HepG2 (cell line): ENCODE data around the gene GALNT10. TPM values are rescaled to one million over a fixed set of nuclear protein-coding genes. Genes with fewer than 3 reads are reported as not detected.

ENCODE experiments used
- BCL3 ChIP-seq: sonication (generic); formaldehyde crosslinking; IDR thresholded peaks from 2 replicates; pipeline ENCODE4 v1.5.1; 2020; ENCODE audit warnings: mild to moderate bottlenecking, missing genetic modification reagents, moderate library complexity
- CBX1 ChIP-seq: IDR thresholded peaks from one replicate; pipeline ENCODE4 v1.6.1; 2016; ENCODE audit warnings: antibody characterized with exemption, low read depth
- CREBL2 ChIP-seq: sonication (generic); formaldehyde crosslinking; IDR thresholded peaks from 2 replicates; pipeline ENCODE4 v1.8.1; 2023; ENCODE audit warnings: missing genetic modification reagents, mild to moderate bottlenecking, borderline replicate concordance
- FUBP1 ChIP-seq: sonication (generic); formaldehyde crosslinking; IDR thresholded peaks from 2 replicates; pipeline ENCODE4 v1.5.1; 2020; ENCODE audit warnings: missing genetic modification reagents, mild to moderate bottlenecking, borderline replicate concordance
- HMG20B ChIP-seq: conservative IDR thresholded peaks from 2 replicates; pipeline ENCODE4 v1.6.1; 2016; ENCODE audit warnings: missing genetic modification reagents, missing compliant biosample characterization
- HNRNPUL1 ChIP-seq: fragments of 200-400 bp; formaldehyde crosslinking; IDR thresholded peaks from 2 replicates; pipeline ENCODE4 v1.6.1; 2017; ENCODE audit warnings: low read depth, mild to moderate bottlenecking, low read length, moderate library complexity
- MTA1 ChIP-seq: sonication (generic); formaldehyde crosslinking; IDR thresholded peaks from 2 replicates; pipeline ENCODE4 v1.4.0; 2020; ENCODE audit warnings: missing genetic modification reagents, mild to moderate bottlenecking, borderline replicate concordance
- NBN ChIP-seq: fragments of 450-650 bp; conservative IDR thresholded peaks from 2 replicates; pipeline ENCODE4 v1.6.1; 2017
- ONECUT2 ChIP-seq: sonication (generic); formaldehyde crosslinking; IDR thresholded peaks from 2 replicates; pipeline ENCODE4 v1.4.0; 2020; ENCODE audit warnings: missing genetic modification reagents
- PRMT3 ChIP-seq: sonication (generic); formaldehyde crosslinking; IDR thresholded peaks from 2 replicates; pipeline ENCODE4 v1.8.1; 2022; ENCODE audit warnings: low read depth, mild to moderate bottlenecking, moderate library complexity, missing genetic modification reagents, borderline replicate concordance
- SAP130 ChIP-seq: IDR thresholded peaks from 2 replicates; pipeline ENCODE4 v1.6.1; 2016; ENCODE audit warnings: low read depth
- SATB2 ChIP-seq: sonication (generic); formaldehyde crosslinking; IDR thresholded peaks from 2 replicates; pipeline ENCODE4 v1.5.0; 2020; ENCODE audit warnings: missing genetic modification reagents
- TARDBP ChIP-seq: sonication (generic); formaldehyde crosslinking; IDR thresholded peaks from 2 replicates; pipeline ENCODE4 v1.8.0; 2022; ENCODE audit warnings: mild to moderate bottlenecking, missing genetic modification reagents
- TFE3 ChIP-seq: IDR thresholded peaks from 2 replicates; pipeline ENCODE4 v1.6.1; 2016
- ZFP62 ChIP-seq: sonication (generic); formaldehyde crosslinking; IDR thresholded peaks from 2 replicates; pipeline ENCODE4 v1.4.0; 2020; ENCODE audit warnings: missing genetic modification reagents
- ZNF10 ChIP-seq: sonication (generic); formaldehyde crosslinking; IDR thresholded peaks from 2 replicates; pipeline ENCODE4 v1.4.0; 2020; ENCODE audit warnings: mild to moderate bottlenecking, low read depth, missing genetic modification reagents, borderline replicate concordance
- ZNF318 ChIP-seq: sonication (generic); formaldehyde crosslinking; IDR thresholded peaks from 2 replicates; pipeline ENCODE4 v1.4.0; 2020; ENCODE audit warnings: mild to moderate bottlenecking, missing genetic modification reagents
- ZNF720 ChIP-seq: sonication (generic); formaldehyde crosslinking; IDR thresholded peaks from 2 replicates; pipeline ENCODE4 v1.4.0; 2020; ENCODE audit warnings: missing genetic modification reagents
- ZNF737 ChIP-seq: sonication (generic); formaldehyde crosslinking; IDR thresholded peaks from 2 replicates; pipeline ENCODE4 v1.5.0; 2020; ENCODE audit warnings: missing genetic modification reagents, mild to moderate bottlenecking, borderline replicate concordance
- polyA plus RNA-seq, 8 experiments: library from polyadenylated mRNA; depleted of rRNA in 3 of 8; stranded (reverse) in 7 of 8; unstranded in 1 of 8; fragments of >200 nt; fragmentation: Illumina TruSeq in 4 of 8; extraction: Trizol in 4 of 8; gene quantifications; 2 replicates each; pipeline versions ENCODE4 v1.2.1 to v1.2.3, GENCODE V29; 2011 to 2016; ENCODE audit warnings: low read depth in 4 of 8, missing spikeins in 1 of 8, mixed read lengths in 1 of 8; ENCODE audit not compliant: insufficient read depth in 1 of 8
- total RNA-seq, 5 experiments: library from RNA; depleted of rRNA; stranded (reverse); fragments of >200 nt; fragmentation: Illumina TruSeq; extraction: Trizol; gene quantifications; 2 replicates each; pipeline ENCODE4 v1.2.3, GENCODE V29; 2016; ENCODE audit warnings: low read depth in 1 of 5

The GALNT10 gene
- total and polyA plus RNA-seq, 2 of the 13 experiments (the other 11 are each of a cell fraction or from before 2014, with no cell fraction given) = 8.1 to 11.2 TPM

- TF ChIP-seq ZNF318 (CRISPR knock-in tag) (no peak), ZFP62 (CRISPR knock-in tag) (no peak), CREBL2 (CRISPR knock-in tag) (no peak), TFE3 (no peak), NBN (no peak), ONECUT2 (no peak), HMG20B (CRISPR knock-in tag) (no peak), TARDBP (CRISPR knock-in tag) (no peak), SAP130 (peak; percentile 26; the same call in 1 of the 2 replicates), FUBP1 (no peak), MTA1 (CRISPR knock-in tag) (no peak), PRMT3 (CRISPR knock-in tag) (no peak), ZNF720 (CRISPR knock-in tag) (no peak), CBX1 (no peak), HNRNPUL1 (no peak), ZNF737 (CRISPR knock-in tag) (no peak), ZNF10 (CRISPR knock-in tag) (no peak), SATB2 (no peak), BCL3 (CRISPR knock-in tag) (no peak)
Measured at GRCh38 chr5:154341620-154342019, 151.1 kb downstream of the GALNT10 start (continued).
